Ishikawa (cell line): ENCODE results near the gene FBXL17.

Experiments
- CEBPB ChIP-seq: IDR thresholded peaks from 2 replicates; pipeline ENCODE4 v1.6.1; 2012
- CREB1 ChIP-seq: IDR thresholded peaks from 2 replicates; pipeline ENCODE4 v1.6.1; 2012; ENCODE audit warnings: low read depth
- EGR1 ChIP-seq: IDR thresholded peaks from 2 replicates; pipeline ENCODE4 v1.6.1; 2012
- EP300 ChIP-seq: IDR thresholded peaks from 2 replicates; pipeline ENCODE4 v1.6.1; 2012; ENCODE audit warnings: borderline replicate concordance
- FOXM1 ChIP-seq: IDR thresholded peaks from 2 replicates; pipeline ENCODE4 v1.6.1; 2012; ENCODE audit warnings: low read depth, borderline replicate concordance
- NFIC ChIP-seq: IDR thresholded peaks from 2 replicates; pipeline ENCODE4 v1.6.1; 2012
- RAD21 ChIP-seq: IDR thresholded peaks from 2 replicates; pipeline ENCODE4 v1.6.1; 2012; ENCODE audit warnings: low read depth
- TAF1 ChIP-seq: IDR thresholded peaks from 2 replicates; pipeline ENCODE4 v1.6.1; 2012; ENCODE audit warnings: low read depth, mild to moderate bottlenecking
- TCF12 ChIP-seq: IDR thresholded peaks from 2 replicates; pipeline ENCODE4 v1.6.1; 2012; ENCODE audit warnings: low read depth
- TEAD4 ChIP-seq: IDR thresholded peaks from 2 replicates; pipeline ENCODE4 v1.6.1; 2012
- YY1 ChIP-seq: IDR thresholded peaks from 2 replicates; pipeline ENCODE4 v1.6.1; 2012; ENCODE audit warnings: low read depth
- ZBTB7A ChIP-seq: IDR thresholded peaks from 2 replicates; pipeline ENCODE4 v1.6.1; 2012; ENCODE audit warnings: low read depth
- TF ChIP-seq, protein P1 (sequence below): IDR thresholded peaks from 2 replicates; pipeline ENCODE4 v1.6.1; 2012
- TF ChIP-seq, protein P2 (sequence below): IDR thresholded peaks from 2 replicates; pipeline ENCODE4 v1.6.1; 2012; ENCODE audit warnings: low read depth, mild to moderate bottlenecking

DNA sequence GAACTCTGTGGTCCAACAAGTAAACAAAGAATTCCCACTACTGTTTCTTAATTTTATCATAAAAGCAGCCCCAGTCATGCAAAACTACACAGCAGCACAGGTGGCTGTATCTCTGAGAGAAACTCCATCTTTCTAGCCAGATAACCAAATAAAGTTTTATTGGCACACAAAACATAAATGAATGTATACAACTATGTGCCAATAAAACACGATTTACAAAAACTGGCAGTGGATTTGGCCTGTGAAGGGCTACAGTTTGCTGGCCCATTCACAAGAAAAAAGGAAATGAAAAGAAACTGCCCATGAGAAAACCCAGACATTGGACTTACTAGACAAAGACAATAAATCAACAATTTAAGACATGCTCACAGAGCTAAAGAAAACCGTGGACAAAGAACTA is 10.6 kb downstream of the FBXL17 start:
- TF ChIP-seq EGR1, result no peak
- TF ChIP-seq, protein P1, sequence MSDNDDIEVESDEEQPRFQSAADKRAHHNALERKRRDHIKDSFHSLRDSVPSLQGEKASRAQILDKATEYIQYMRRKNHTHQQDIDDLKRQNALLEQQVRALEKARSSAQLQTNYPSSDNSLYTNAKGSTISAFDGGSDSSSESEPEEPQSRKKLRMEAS, result no peak
- TF ChIP-seq FOXM1, result no peak
- no peak for TF ChIP-seq CREB1
- TF ChIP-seq EP300, result no peak
- no peak for TF ChIP-seq TCF12
- no peak for TF ChIP-seq NFIC
- TF ChIP-seq RAD21, result no peak
- no peak for TF ChIP-seq CEBPB
- TF ChIP-seq, protein P2, sequence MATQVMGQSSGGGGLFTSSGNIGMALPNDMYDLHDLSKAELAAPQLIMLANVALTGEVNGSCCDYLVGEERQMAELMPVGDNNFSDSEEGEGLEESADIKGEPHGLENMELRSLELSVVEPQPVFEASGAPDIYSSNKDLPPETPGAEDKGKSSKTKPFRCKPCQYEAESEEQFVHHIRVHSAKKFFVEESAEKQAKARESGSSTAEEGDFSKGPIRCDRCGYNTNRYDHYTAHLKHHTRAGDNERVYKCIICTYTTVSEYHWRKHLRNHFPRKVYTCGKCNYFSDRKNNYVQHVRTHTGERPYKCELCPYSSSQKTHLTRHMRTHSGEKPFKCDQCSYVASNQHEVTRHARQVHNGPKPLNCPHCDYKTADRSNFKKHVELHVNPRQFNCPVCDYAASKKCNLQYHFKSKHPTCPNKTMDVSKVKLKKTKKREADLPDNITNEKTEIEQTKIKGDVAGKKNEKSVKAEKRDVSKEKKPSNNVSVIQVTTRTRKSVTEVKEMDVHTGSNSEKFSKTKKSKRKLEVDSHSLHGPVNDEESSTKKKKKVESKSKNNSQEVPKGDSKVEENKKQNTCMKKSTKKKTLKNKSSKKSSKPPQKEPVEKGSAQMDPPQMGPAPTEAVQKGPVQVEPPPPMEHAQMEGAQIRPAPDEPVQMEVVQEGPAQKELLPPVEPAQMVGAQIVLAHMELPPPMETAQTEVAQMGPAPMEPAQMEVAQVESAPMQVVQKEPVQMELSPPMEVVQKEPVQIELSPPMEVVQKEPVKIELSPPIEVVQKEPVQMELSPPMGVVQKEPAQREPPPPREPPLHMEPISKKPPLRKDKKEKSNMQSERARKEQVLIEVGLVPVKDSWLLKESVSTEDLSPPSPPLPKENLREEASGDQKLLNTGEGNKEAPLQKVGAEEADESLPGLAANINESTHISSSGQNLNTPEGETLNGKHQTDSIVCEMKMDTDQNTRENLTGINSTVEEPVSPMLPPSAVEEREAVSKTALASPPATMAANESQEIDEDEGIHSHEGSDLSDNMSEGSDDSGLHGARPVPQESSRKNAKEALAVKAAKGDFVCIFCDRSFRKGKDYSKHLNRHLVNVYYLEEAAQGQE, result no peak
- no peak for TF ChIP-seq YY1
- no peak for TF ChIP-seq TAF1
- no peak for TF ChIP-seq TEAD4
- no peak for TF ChIP-seq ZBTB7A
